ENCODE measurements around the gene KIRREL3.

The KIRREL3 gene

GRCh38 chr11:126592496-126593410 lies 407.8 kb downstream of the KIRREL3 start:
- no peak for DNase-seq

- no peak for DNase-seq
Measured at GRCh38 chr11:126591966-126592489, 408.5 kb downstream of the KIRREL3 start.

- no peak for DNase-seq
Measured at GRCh38 chr11:126589492-126589803, 411.1 kb downstream of the KIRREL3 start.

GRCh38 chr11:126588630-126589491 lies 411.7 kb downstream of the KIRREL3 start:
- no peak for DNase-seq

DNA sequence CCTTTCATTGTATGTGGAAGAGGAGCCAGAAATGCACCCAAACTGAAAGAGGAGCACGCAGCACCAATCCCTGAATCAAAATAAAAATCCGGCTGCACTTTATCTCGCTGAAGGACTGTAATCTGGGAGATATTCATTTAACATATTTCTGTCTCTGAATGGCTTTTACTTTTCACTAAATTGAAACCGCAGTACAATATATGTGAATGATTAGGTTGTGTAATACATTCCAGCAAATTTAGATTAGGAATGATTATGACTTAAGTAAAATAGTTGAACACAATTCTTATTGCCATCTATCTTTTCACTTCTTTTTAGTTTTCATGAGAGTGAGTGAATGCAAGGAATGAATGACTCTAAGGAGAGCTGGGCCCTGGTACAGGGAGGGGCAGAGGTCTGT lies 413.0 kb downstream of the KIRREL3 start:
- DNase-seq, result no peak

GRCh38 chr11:126585774-126586491 lies 414.6 kb downstream of the KIRREL3 start:
- DNase-seq, result no peak

DNA sequence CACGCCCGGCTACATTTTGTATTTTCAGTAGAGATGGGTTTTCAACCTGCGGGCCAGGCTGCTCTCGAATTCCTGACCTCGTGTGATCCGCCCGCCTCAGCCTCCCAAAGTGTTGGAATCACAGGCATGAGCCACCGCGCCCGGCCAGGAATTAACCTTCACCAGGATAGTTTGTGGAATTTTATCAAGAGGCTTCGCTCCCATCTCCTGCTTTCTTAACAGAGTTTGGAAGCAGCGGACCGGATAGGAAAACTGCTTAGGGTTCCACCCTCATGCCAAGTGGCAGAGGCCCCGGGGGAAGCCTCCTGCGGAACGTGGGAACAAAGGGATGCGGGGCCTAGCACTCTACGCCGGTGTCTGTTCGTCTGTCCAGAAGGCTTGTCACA lies 415.2 kb downstream of the KIRREL3 start:
- DNase-seq, result no peak

DNA sequence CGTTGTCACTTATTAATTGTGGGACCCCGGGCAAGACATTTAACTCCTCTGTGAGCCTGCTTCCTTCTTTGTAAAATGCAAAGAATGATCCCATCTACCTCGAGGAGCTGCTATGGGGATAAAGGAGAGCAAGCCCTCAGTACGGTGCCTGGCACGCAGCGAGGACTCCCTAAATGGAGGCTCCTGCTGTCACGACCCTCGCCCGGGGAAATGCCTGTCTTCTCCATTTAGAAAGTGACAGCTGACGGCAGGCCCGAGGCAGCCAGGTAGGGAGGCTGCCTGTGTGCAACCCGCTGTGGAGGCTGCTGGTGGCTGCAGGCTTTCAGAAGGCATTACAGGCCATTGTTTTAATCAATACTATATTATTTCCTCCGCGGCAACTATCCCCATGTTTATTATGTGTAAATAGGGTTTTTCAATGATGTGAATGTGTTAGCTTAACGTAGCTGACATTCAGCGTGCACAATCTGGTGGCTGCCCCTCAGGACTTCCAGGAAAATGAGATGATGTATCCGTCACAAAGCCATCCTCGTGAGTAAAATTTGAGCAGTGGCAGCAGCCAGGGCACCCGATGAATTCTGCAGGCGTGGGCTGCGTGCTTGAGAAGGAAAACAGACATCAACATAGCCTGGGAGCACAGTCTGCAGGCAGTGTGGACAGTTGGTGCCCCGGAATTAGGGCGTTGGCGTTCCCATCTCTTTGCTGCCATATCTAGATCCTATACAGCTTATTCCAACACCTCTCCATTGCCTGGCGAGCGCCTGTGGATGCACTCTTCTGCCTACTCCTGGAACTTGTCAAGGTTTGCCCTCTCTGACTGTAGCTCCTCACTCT lies 416.8 kb downstream of the KIRREL3 start:
- DNase-seq, result no peak

DNA sequence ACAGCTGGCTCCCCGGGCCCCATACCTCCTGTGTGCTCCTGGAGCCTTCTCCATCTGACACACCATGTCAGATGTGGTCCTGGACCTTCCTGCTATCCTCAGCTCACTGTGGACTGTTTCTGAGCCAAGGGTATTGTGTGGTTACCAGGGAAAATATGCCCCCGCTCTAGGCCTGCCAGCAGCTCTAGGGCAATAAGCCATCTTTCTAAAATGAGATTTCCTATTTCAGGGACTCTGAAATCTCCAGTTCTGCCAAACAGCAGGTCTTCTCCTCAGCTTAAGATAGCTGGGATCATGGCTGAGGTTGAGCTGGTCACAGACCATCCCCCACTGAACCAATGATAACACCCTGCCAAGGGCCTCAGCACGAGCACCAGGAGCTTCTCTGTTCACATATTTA lies 417.5 kb downstream of the KIRREL3 start:
- DNase-seq, result no peak

DNA sequence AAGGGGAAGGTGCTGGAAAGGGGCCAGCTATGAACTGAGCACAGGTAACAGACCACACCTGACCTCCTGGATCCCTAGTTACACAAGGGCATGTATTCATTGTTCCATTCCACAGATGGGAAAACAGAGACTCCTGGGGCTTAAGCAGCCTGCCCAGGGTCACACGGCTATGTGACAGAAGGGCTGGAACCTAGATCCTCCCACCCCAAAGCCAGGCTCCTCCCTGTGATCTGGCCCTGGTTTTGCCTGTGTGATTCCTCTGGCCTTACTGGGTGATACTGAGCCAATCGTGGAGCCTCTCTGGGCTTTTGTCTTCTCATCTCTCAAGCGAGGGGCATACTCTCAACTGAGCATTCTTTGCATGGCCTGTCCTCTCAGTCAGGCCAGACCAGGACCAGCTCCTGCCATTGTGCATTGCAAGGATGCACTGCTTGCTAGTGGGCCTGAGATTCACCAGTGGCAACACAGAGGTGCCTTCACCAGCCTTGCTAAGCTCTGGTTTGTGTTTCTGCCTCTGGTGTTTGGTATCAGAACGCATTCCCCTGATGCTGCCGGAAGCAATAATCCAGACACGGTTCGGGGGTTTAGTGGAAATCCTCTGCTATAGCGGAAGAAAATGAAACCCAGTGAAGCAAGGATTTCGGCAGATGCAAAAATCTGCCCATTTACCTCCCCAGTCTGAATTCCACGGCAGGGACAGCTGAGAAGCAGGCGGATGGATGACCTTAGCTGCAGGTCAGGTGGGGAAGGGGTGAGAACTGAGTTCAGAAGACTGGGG lies 418.5 kb downstream of the KIRREL3 start:
- DNase-seq, result no peak

GRCh38 chr11:126578426-126578825 lies 422.1 kb downstream of the KIRREL3 start:
- DNase-seq, result no peak

DNA sequence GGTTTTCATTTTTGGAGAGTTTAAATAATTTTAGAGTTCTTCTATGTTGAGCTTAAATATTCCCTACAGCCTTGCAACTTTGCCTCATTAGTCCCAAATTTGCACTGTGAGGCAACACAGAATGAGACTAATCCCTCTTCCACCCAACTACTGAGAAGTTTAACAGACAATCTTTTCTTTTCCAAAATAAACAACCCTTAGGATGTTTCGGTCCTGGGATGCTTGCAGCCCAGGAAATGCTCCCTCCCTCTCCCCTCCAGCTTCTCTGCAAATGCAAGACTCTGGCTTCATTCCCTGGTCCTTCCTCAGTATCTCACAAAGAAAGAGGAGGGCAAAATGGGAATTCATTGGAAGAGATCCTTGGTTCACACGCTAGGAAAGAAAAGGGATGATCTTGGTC lies 422.5 kb downstream of the KIRREL3 start:
- no peak for DNase-seq

DNA sequence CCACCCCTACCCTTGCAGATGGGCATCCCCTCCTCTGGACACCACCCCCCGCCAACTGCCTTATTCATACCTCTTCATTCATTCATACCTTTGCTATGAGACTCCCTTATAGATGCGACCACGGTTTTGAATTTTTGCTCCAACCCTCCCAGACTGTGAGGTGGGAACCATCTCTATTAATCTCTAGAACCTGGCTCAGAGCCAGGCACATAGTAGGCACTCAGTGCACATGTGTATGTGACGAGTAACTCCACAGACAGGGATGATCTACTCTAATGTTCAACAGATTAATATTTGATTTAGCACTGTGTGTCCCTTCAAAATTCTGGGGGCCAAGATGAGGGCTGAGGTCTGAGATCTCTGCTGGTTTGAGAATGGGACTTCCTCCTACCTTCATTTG lies 424.7 kb downstream of the KIRREL3 start:
- no peak for DNase-seq

- DNase-seq, result no peak
Measured at GRCh38 chr11:126573325-126573978, 427.1 kb downstream of the KIRREL3 start.

DNA sequence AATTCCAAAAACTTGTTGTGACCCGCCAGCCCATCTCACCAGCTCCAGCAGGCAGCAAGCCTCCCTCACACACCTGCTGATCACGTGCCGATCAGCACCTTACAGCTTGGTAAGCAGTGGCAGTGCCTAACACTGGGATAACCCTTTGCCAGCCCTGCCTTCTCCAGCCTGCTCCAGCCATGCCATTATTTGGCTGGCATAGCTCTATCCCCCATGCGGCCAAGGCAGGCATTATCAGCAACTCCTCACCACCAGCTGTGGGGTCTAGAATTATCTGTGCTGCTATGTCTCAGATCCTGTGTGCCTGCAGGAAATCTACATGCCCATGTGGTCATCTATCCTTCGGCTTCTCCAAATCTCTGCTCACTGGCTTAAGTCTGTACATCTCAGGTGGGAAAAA lies 430.1 kb downstream of the KIRREL3 start:
- DNase-seq, result no peak

GRCh38 chr11:126567419-126567818 lies 433.2 kb downstream of the KIRREL3 start:
- DNase-seq, result no peak

GRCh38 chr11:126564566-126564965 lies 436.0 kb downstream of the KIRREL3 start:
- DNase-seq, result no peak

- DNase-seq, result no peak
Measured at GRCh38 chr11:126561327-126561893, 439.2 kb downstream of the KIRREL3 start.

DNA sequence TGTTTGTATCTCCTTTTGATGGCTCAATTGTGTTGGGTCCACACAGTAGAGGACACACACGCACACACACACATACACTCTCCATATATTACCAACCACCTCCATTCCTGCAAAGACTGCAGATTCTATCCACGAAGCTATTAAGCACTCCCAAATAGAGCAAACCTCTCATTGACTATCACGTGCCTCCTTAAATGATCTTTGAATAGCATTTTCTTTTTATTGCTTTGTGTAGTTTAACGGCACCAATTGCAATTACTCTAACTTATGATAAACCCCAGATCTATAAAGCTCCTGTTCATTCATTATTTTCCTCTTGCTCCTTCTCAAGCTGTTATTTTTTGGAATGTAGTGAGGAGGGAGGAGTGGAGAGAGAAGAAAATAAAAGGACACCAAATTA lies 440.3 kb downstream of the KIRREL3 start:
- DNase-seq, result no peak
